Chondrocyte (in vitro differentiated cells): ENCODE data around the gene SMAD6. TPM values are rescaled to one million over a fixed set of nuclear protein-coding genes. Genes with fewer than 3 reads are reported as not detected.
"Not testable (repeated sequence)": the region's sequence is repeated elsewhere in the genome, so short reads cannot be mapped to it uniquely, and the experiment has no call there.

ENCODE experiments used
- DNase-seq: peaks from one replicate; pipeline ENCODE4 v3.0.0; 2021; ENCODE audit warnings: mixed read lengths, low spot score
- H3K27ac Mint-ChIP-seq: one replicate; pipeline ENCODE4 v1.8.0; 2021; ENCODE audit warnings: mild to moderate bottlenecking, moderate library complexity, mixed read lengths; ENCODE audit not compliant: unreplicated experiment
- H3K27me3 Mint-ChIP-seq: 2 replicates; pipeline ENCODE4 v1.8.0; 2021; ENCODE audit warnings: low read depth, mixed read lengths
- H3K36me3 Mint-ChIP-seq: 2 replicates; pipeline ENCODE4 v1.8.0; 2021; ENCODE audit warnings: low read depth, mixed read lengths
- H3K4me1 Mint-ChIP-seq: 2 replicates; pipeline ENCODE4 v1.8.0; 2021; ENCODE audit warnings: low read depth, mild to moderate bottlenecking, mixed read lengths
- H3K4me3 Mint-ChIP-seq: one replicate; pipeline ENCODE4 v1.8.0; 2021; ENCODE audit warnings: mild to moderate bottlenecking, moderate library complexity, mixed read lengths; ENCODE audit not compliant: unreplicated experiment
- H3K9me3 Mint-ChIP-seq: 2 replicates; pipeline ENCODE4 v1.8.0; 2021; ENCODE audit warnings: low read depth, mixed read lengths
- CTCF ChIP-seq: fragments of 200-600 bp; sonication (generic); IDR thresholded peaks from 2 replicates; pipeline ENCODE4 v1.5.0; 2021; ENCODE audit warnings: antibody characterized with exemption, mild to moderate bottlenecking, moderate library complexity
- total RNA-seq: library from RNA; stranded (reverse); gene quantifications from 3 replicates; pipeline ENCODE4 v1.2.1, GENCODE V29; 2021

Gene SMAD6
- total RNA-seq, 1 donor from 2014 or later = 5.2 TPM

- TF ChIP-seq CTCF = no peak
- H3K9me3 Mint-ChIP-seq = peaks cover 5% of the 10 kb centered on the region
- H3K27ac Mint-ChIP-seq = peak overlapping the region; percentile 45
- H3K4me3 Mint-ChIP-seq = no peak overlapping the region
- no peaks in the 10 kb centered on the region for H3K27me3 Mint-ChIP-seq
- peaks cover 5% of the 10 kb centered on the region for H3K36me3 Mint-ChIP-seq
- peaks cover 50% of the 10 kb centered on the region for H3K4me1 Mint-ChIP-seq
- no peak for DNase-seq
These were observed 54.3 kb downstream of the SMAD6 start for GRCh38 chr15:66756295-66756694.

GRCh38 chr15:66757030-66757429 lies 55.0 kb downstream of the SMAD6 start:
- peaks cover 5% of the 10 kb centered on the region for H3K36me3 Mint-ChIP-seq
- TF ChIP-seq CTCF = no peak
- no peak overlapping the region for H3K4me3 Mint-ChIP-seq
- peaks cover 5% of the 10 kb centered on the region for H3K9me3 Mint-ChIP-seq
- H3K4me1 Mint-ChIP-seq = peaks cover 50% of the 10 kb centered on the region
- H3K27me3 Mint-ChIP-seq = no peaks in the 10 kb centered on the region
- no peak for DNase-seq
- H3K27ac Mint-ChIP-seq = no peak overlapping the region

- Mint-ChIP-seq H3K27me3 (no peaks in the 10 kb centered on the region), H3K27ac (no peak overlapping the region), H3K4me1 (peaks cover 51% of the 10 kb centered on the region), H3K4me3 (no peak overlapping the region), H3K36me3 (peaks cover 5% of the 10 kb centered on the region), H3K9me3 (peaks cover 5% of the 10 kb centered on the region)
- no peak for DNase-seq
- no peak for TF ChIP-seq CTCF
These were observed 55.5 kb downstream of the SMAD6 start for GRCh38 chr15:66757521-66757920.

- not testable (repeated sequence) for H3K4me3 Mint-ChIP-seq, H3K27ac Mint-ChIP-seq, H3K27me3 Mint-ChIP-seq, H3K36me3 Mint-ChIP-seq, DNase-seq, H3K9me3 Mint-ChIP-seq
- H3K4me1 Mint-ChIP-seq = peaks cover 58% of the 10 kb centered on the region
These were observed 56.2 kb downstream of the SMAD6 start for GRCh38 chr15:66758217-66758616.

GRCh38 chr15:66758844-66759243 lies 56.8 kb downstream of the SMAD6 start:
- Mint-ChIP-seq H3K9me3 (peaks cover 5% of the 10 kb centered on the region), H3K36me3 (peaks cover 5% of the 10 kb centered on the region), H3K4me1 (peaks cover 62% of the 10 kb centered on the region), H3K27ac (no peak overlapping the region), H3K4me3 (no peak overlapping the region), H3K27me3 (no peaks in the 10 kb centered on the region)
- DNase-seq = no peak
- no peak for TF ChIP-seq CTCF

- no peak overlapping the region for H3K4me3 Mint-ChIP-seq
- no peaks in the 10 kb centered on the region for H3K36me3 Mint-ChIP-seq
- H3K9me3 Mint-ChIP-seq = peaks cover under 1% of the 10 kb centered on the region
- no peak for DNase-seq
- peaks cover 69% of the 10 kb centered on the region for H3K4me1 Mint-ChIP-seq
- no peak for TF ChIP-seq CTCF
- no peaks in the 10 kb centered on the region for H3K27me3 Mint-ChIP-seq
- peak overlapping the region; percentile 41 for H3K27ac Mint-ChIP-seq
These were observed 58.3 kb downstream of the SMAD6 start for GRCh38 chr15:66760097-66760967.
